Astrocyte (in vitro differentiated cells and primary cell): ENCODE measurements around the gene RAD50.

Experiments
- EZH2 ChIP-seq: IDR thresholded peaks from 2 replicates; pipeline ENCODE4 v1.6.1; 2012; ENCODE audit warnings: mild to moderate bottlenecking, low read length, inconsistent platforms; ENCODE audit not compliant: insufficient read depth
- TF ChIP-seq, protein P1 (sequence below): IDR thresholded peaks from 2 replicates; pipeline ENCODE4 v1.5.1; 2011; ENCODE audit warnings: low read depth, mild to moderate bottlenecking, inconsistent platforms, low read length, moderate library complexity; ENCODE audit not compliant: insufficient read depth

DNA sequence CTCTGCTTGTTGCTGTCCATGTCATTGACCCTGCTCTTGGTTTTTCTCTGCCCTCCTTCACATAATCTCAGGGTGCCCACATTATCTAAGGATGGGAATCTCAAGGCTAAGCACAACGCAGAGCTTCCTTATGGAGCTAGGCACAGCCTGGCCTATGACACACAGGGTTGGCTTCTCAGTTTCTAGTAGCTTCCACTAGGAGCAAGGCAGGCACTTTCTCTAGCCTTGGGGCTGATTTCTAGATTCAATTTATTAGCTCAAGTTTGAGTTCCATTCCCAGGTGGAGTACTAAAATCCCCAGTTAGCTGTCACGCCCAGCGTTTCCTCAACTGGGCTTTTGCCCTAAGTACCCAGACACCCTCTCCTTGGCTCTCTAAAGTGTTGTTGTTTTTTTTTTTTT lies 129.4 kb downstream of the RAD50 start:
- TF ChIP-seq, protein P1, sequence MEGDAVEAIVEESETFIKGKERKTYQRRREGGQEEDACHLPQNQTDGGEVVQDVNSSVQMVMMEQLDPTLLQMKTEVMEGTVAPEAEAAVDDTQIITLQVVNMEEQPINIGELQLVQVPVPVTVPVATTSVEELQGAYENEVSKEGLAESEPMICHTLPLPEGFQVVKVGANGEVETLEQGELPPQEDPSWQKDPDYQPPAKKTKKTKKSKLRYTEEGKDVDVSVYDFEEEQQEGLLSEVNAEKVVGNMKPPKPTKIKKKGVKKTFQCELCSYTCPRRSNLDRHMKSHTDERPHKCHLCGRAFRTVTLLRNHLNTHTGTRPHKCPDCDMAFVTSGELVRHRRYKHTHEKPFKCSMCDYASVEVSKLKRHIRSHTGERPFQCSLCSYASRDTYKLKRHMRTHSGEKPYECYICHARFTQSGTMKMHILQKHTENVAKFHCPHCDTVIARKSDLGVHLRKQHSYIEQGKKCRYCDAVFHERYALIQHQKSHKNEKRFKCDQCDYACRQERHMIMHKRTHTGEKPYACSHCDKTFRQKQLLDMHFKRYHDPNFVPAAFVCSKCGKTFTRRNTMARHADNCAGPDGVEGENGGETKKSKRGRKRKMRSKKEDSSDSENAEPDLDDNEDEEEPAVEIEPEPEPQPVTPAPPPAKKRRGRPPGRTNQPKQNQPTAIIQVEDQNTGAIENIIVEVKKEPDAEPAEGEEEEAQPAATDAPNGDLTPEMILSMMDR: no peak
- no peak for TF ChIP-seq EZH2
